ENCODE results near the gene IBA57. TPM values are rescaled to one million over a fixed set of nuclear protein-coding genes. Genes with fewer than 3 reads are reported as not detected.
A peak's percentile ranks its signal among the peaks of the same experiment; 100 is the strongest.

IBA57 gene
- total RNA-seq, 5 donors from 2014 or later (not counting 1 experiment from before 2014, with no cell fraction given): 10.6 to 18.3 (median 12.6) TPM

GRCh38 chr1:228168563-228169270 is 3.1 kb downstream of the IBA57 start:
- Mint-ChIP-seq H3K4me1 (peaks cover 46 to 54% (median 47%) of the 10 kb centered on the region in 3 donors), H3K9me3 (no peaks in the 10 kb centered on the region), H3K36me3 (peaks cover 3% of the 10 kb centered on the region), H3K27ac (peak overlapping the region in 1 of 2 donors; percentile 20), H3K4me3 (no peak overlapping the region), H3K27me3 (no peaks in the 10 kb centered on the region)
- ChIA-PET POLR2A (interaction anchor here (0.5 to 0.6 kb wide), 2 partner anchors 30 to 238 kb away, joined by 3 to 5 read pairs; partner anchors contain the start of gene TRIM11 (in 1 of the 2)), CTCF (interaction anchor here in 1 of 2 donors (2.8 kb wide), 1 partner anchor 38 kb away, joined by 19 read pairs; no protein-coding TSS in a partner anchor)
- ATAC-seq (replicated peaks in 1 of 4) (no peak), DNase-seq (no peak)
- Histone ChIP-seq H3K4me3 (ENCODE audit: control insufficient read depth in 1 of 2, extremely low read depth in 1 of 2, low read length in 1 of 2) (no peak overlapping the region), H3K27ac (ENCODE audit: low read length) (no peak overlapping the region), H3K36me3 (ENCODE audit: control insufficient read depth in 2 of 2, extremely low read depth in 1 of 2, insufficient read depth in 1 of 2, low read length in 1 of 2) (peaks cover 2 to 3% of the 10 kb centered on the region in 2 donors), H3K27me3 (replicated peaks in 1 of 2; ENCODE audit: control insufficient read depth in 2 of 2, extremely low read depth in 1 of 2, insufficient read depth in 2 of 2, low read length in 1 of 2) (no peaks in the 10 kb centered on the region), H3K4me1 (ENCODE audit: control insufficient read depth in 1 of 2, extremely low read depth in 1 of 2, insufficient read depth in 2 of 2, low read length in 2 of 2) (peaks cover 4 to 34% of the 10 kb centered on the region in 2 experiments), H3K9me3 (no peaks in the 10 kb centered on the region)
- WGBS (ENCODE audit: insufficient coverage): 90% methylated on average over 7 of the region's 12 CpGs

- Histone ChIP-seq H3K9me3 (no peaks in the 10 kb centered on the region), H3K4me3 (ENCODE audit: control insufficient read depth in 1 of 2, extremely low read depth in 1 of 2, low read length in 1 of 2) (no peak overlapping the region), H3K27me3 (replicated peaks in 1 of 2; ENCODE audit: control insufficient read depth in 2 of 2, extremely low read depth in 1 of 2, insufficient read depth in 2 of 2, low read length in 1 of 2) (no peaks in the 10 kb centered on the region), H3K27ac (ENCODE audit: low read length) (no peak overlapping the region), H3K4me1 (ENCODE audit: control insufficient read depth in 1 of 2, extremely low read depth in 1 of 2, insufficient read depth in 2 of 2, low read length in 2 of 2) (peaks cover 4 to 32% of the 10 kb centered on the region in 2 experiments), H3K36me3 (ENCODE audit: control insufficient read depth in 2 of 2, extremely low read depth in 1 of 2, insufficient read depth in 1 of 2, low read length in 1 of 2) (peaks cover 2 to 3% of the 10 kb centered on the region in 2 donors)
- Mint-ChIP-seq H3K4me3 (no peak overlapping the region), H3K4me1 (peaks cover 40 to 49% (median 41%) of the 10 kb centered on the region in 3 donors), H3K9me3 (no peaks in the 10 kb centered on the region), H3K27me3 (no peaks in the 10 kb centered on the region), H3K27ac (no peak overlapping the region), H3K36me3 (peaks cover 3% of the 10 kb centered on the region)
- CTCF ChIA-PET: no interaction called here
- WGBS (ENCODE audit: insufficient coverage): 100% methylated on average over 1 of the region's 2 CpGs
- ATAC-seq (replicated peaks in 1 of 4) (no peak), DNase-seq (no peak)
- POLR2A ChIA-PET: no interaction called here
Observed at GRCh38 chr1:228169345-228169744, 3.7 kb downstream of the IBA57 start.

- Mint-ChIP-seq H3K4me1 (peaks cover 32 to 42% (median 32%) of the 10 kb centered on the region in 3 donors), H3K27ac (no peak overlapping the region), H3K4me3 (no peak overlapping the region), H3K9me3 (no peaks in the 10 kb centered on the region), H3K36me3 (peaks cover 3% of the 10 kb centered on the region), H3K27me3 (no peaks in the 10 kb centered on the region)
- no peaks in the 10 kb centered on the region for H3K9me3 ChIP-seq
- no peak overlapping the region for H3K4me3 ChIP-seq (ENCODE audit: control insufficient read depth in 1 of 2, extremely low read depth in 1 of 2, low read length in 1 of 2)
- H3K27me3 ChIP-seq (replicated peaks in 1 of 2; ENCODE audit: control insufficient read depth in 2 of 2, extremely low read depth in 1 of 2, insufficient read depth in 2 of 2, low read length in 1 of 2): no peaks in the 10 kb centered on the region
- no peak overlapping the region for H3K27ac ChIP-seq (ENCODE audit: low read length)
- CTCF ChIA-PET: no interaction called here
- POLR2A ChIA-PET: no interaction called here
- DNase-seq (no peak), ATAC-seq (replicated peaks in 1 of 4) (no peak)
- 100% methylated on average over 2 of the region's 7 CpGs for WGBS (ENCODE audit: insufficient coverage)
- H3K36me3 ChIP-seq (ENCODE audit: control insufficient read depth in 2 of 2, extremely low read depth in 1 of 2, insufficient read depth in 1 of 2, low read length in 1 of 2): peaks cover 3 to 14% of the 10 kb centered on the region in 2 donors
- H3K4me1 ChIP-seq (ENCODE audit: control insufficient read depth in 1 of 2, extremely low read depth in 1 of 2, insufficient read depth in 2 of 2, low read length in 2 of 2): peaks cover 4 to 27% of the 10 kb centered on the region in 2 experiments
Observed at GRCh38 chr1:228170666-228171065, 5.1 kb downstream of the IBA57 start.

GRCh38 chr1:228171221-228171891 is 5.8 kb downstream of the IBA57 start:
- Histone ChIP-seq H3K4me3 (ENCODE audit: control insufficient read depth in 1 of 2, extremely low read depth in 1 of 2, low read length in 1 of 2) (no peak overlapping the region), H3K9me3 (no peaks in the 10 kb centered on the region), H3K36me3 (ENCODE audit: control insufficient read depth in 2 of 2, extremely low read depth in 1 of 2, insufficient read depth in 1 of 2, low read length in 1 of 2) (peaks cover 3 to 20% of the 10 kb centered on the region in 2 donors), H3K4me1 (ENCODE audit: control insufficient read depth in 1 of 2, extremely low read depth in 1 of 2, insufficient read depth in 2 of 2, low read length in 2 of 2) (peaks cover 3 to 24% of the 10 kb centered on the region in 2 experiments), H3K27me3 (replicated peaks in 1 of 2; ENCODE audit: control insufficient read depth in 2 of 2, extremely low read depth in 1 of 2, insufficient read depth in 2 of 2, low read length in 1 of 2) (no peaks in the 10 kb centered on the region), H3K27ac (ENCODE audit: low read length) (no peak overlapping the region)
- WGBS (ENCODE audit: insufficient coverage): 82% methylated on average over 9 of the region's 10 CpGs
- no peaks in the 10 kb centered on the region for H3K27me3 Mint-ChIP-seq
- no peak overlapping the region for H3K4me3 Mint-ChIP-seq
- peaks cover 3% of the 10 kb centered on the region for H3K36me3 Mint-ChIP-seq
- ChIA-PET POLR2A (interaction anchor here in 1 of 2 donors (0.6 kb wide), 1 partner anchor 261 kb away, joined by 5 read pairs; no protein-coding TSS in a partner anchor), CTCF (no interaction called here)
- H3K27ac Mint-ChIP-seq: no peak overlapping the region
- no peak for DNase-seq
- ATAC-seq (replicated peaks in 1 of 4): no peak
- H3K4me1 Mint-ChIP-seq: peaks cover 32 to 42% (median 32%) of the 10 kb centered on the region in 3 donors
- no peaks in the 10 kb centered on the region for H3K9me3 Mint-ChIP-seq

- no peak overlapping the region for H3K27ac ChIP-seq (ENCODE audit: low read length)
- no peak overlapping the region for H3K4me3 Mint-ChIP-seq
- CTCF ChIA-PET: no interaction called here
- H3K27me3 Mint-ChIP-seq: no peaks in the 10 kb centered on the region
- DNase-seq (no peak), ATAC-seq (replicated peaks in 1 of 4) (no peak)
- H3K36me3 ChIP-seq (ENCODE audit: control insufficient read depth in 2 of 2, extremely low read depth in 1 of 2, insufficient read depth in 1 of 2, low read length in 1 of 2): peaks cover 7 to 26% of the 10 kb centered on the region in 2 donors
- H3K36me3 Mint-ChIP-seq: peaks cover 3% of the 10 kb centered on the region
- POLR2A ChIA-PET: no interaction called here
- H3K4me1 Mint-ChIP-seq: peaks cover 22 to 31% (median 22%) of the 10 kb centered on the region in 3 donors
- no peaks in the 10 kb centered on the region for H3K9me3 Mint-ChIP-seq
- H3K9me3 ChIP-seq: no peaks in the 10 kb centered on the region
- H3K4me1 ChIP-seq (ENCODE audit: control insufficient read depth in 1 of 2, extremely low read depth in 1 of 2, insufficient read depth in 2 of 2, low read length in 2 of 2): peaks cover 0 to 15% of the 10 kb centered on the region in 2 experiments
- no peak overlapping the region for H3K27ac Mint-ChIP-seq
- 87% methylated on average over 17 of the region's 21 CpGs for WGBS (ENCODE audit: insufficient coverage)
- H3K27me3 ChIP-seq (replicated peaks in 1 of 2; ENCODE audit: control insufficient read depth in 2 of 2, extremely low read depth in 1 of 2, insufficient read depth in 2 of 2, low read length in 1 of 2): no peaks in the 10 kb centered on the region
- H3K4me3 ChIP-seq (ENCODE audit: control insufficient read depth in 1 of 2, extremely low read depth in 1 of 2, low read length in 1 of 2): no peak overlapping the region
Observed at GRCh38 chr1:228172591-228173527, 7.3 kb downstream of the IBA57 start.

All from T-cell (primary cell).